Smooth muscle cell (in vitro differentiated cells): ENCODE measurements around the gene SLC1A2. TPM values are rescaled to one million over a fixed set of nuclear protein-coding genes. Genes with fewer than 3 reads are reported as not detected.
A peak's percentile ranks its signal among the peaks of the same experiment; 100 is the strongest.

ENCODE experiments used
- DNase-seq: peaks from one replicate; lab custom pipeline; 2025; ENCODE audit not compliant: unreplicated experiment; lab: John Stamatoyannopoulos, UW
- H2AFZ ChIP-seq: fragments of 200-600 bp; sonication (generic); 2 replicates; pipeline ENCODE4 v1.6.0; 2016; ENCODE audit warnings: antibody characterized with exemption, low read depth, mild to moderate bottlenecking
- H3F3A ChIP-seq: fragments of 200-600 bp; sonication (generic); 2 replicates; pipeline ENCODE4 v1.6.0; 2017; ENCODE audit warnings: antibody characterized with exemption, low read depth
- H3K27ac ChIP-seq: fragments of 200-600 bp; sonication (generic); 2 replicates; pipeline ENCODE4 v1.5.1; 2016; ENCODE audit warnings: low read depth, mild to moderate bottlenecking
- H3K27me3 ChIP-seq: fragments of 200-600 bp; sonication (generic); 2 replicates; pipeline ENCODE4 v1.6.1; 2016; ENCODE audit warnings: low read depth, mild to moderate bottlenecking
- H3K36me3 ChIP-seq: fragments of 200-600 bp; sonication (generic); 2 replicates; pipeline ENCODE4 v1.5.1; 2016; ENCODE audit warnings: low read depth
- H3K4me1 ChIP-seq: fragments of 200-600 bp; sonication (generic); 2 replicates; pipeline ENCODE4 v1.5.1; 2016; ENCODE audit warnings: low read depth
- H3K4me2 ChIP-seq: fragments of 200-600 bp; sonication (generic); 2 replicates; pipeline ENCODE4 v1.6.0; 2016; ENCODE audit warnings: mild to moderate bottlenecking
- H3K4me3 ChIP-seq: fragments of 200-600 bp; sonication (generic); 2 replicates; pipeline ENCODE4 v1.5.1; 2016; ENCODE audit warnings: mild to moderate bottlenecking
- H3K79me2 ChIP-seq: fragments of 200-600 bp; sonication (generic); 2 replicates; pipeline ENCODE4 v1.6.0; 2016; ENCODE audit warnings: low read depth, mild to moderate bottlenecking
- H3K9ac ChIP-seq: fragments of 200-600 bp; sonication (generic); 2 replicates; pipeline ENCODE4 v1.6.0; 2016; ENCODE audit warnings: low read depth
- H3K9me3 ChIP-seq: fragments of 200-600 bp; sonication (generic); replicated peaks from 2 replicates; pipeline ENCODE4 v1.5.1; 2016; ENCODE audit warnings: low read depth
- H4K20me1 ChIP-seq: fragments of 200-600 bp; sonication (generic); 2 replicates; pipeline ENCODE4 v1.6.0; 2016; ENCODE audit warnings: low read depth
- CTCF ChIP-seq: fragments of 200-600 bp; sonication (generic); IDR thresholded peaks from 2 replicates; pipeline ENCODE4 v1.5.1; 2017; ENCODE audit warnings: borderline replicate concordance, mild to moderate bottlenecking, antibody characterized with exemption; ENCODE audit not compliant: insufficient read depth, poor library complexity, severe bottlenecking
- WGBS: methylation state at CpG from one replicate; pipeline ENCODE4 v1.1.7; 2016; ENCODE audit warnings: low lambda C conversion rate; 5-methylcytosine and 5-hydroxymethylcytosine counted together
- polyA plus RNA-seq: library from polyadenylated mRNA; unstranded; fragments of >200 nt; fragmentation: Nextera tagmentation; extraction: Ambion mirVana; gene quantifications from 2 replicates; pipeline ENCODE4 v1.2.1, GENCODE V29; 2016
- total RNA-seq: library from RNA; depleted of rRNA; stranded (reverse); fragments of >200 nt; gene quantifications from 2 replicates; pipeline ENCODE4 v1.2.3, GENCODE V29; 2014

Gene SLC1A2
- total and polyA plus RNA-seq, 2 experiments from 2014 or later = 3.6 TPM; not detected in 1

DNA sequence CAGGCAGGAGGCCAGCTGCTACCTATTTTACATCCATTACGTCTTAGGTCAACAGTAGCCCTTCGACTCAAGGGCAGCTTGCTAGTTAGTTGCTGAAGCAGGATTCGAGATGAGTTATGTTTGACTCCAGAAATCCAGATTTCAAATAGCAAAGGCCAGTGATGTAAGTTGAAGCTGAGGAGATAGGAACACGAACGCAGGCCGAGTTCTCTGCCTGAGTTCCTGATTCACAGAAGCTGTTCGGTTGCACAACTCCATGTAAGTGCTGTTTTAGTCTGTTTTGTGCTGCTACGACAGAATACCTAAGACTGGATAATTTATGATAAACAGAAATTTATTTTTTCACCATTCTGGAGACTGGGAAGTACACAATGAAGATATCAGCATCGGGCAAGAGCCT is 111.2 kb downstream of the SLC1A2 start:
- H3K9ac ChIP-seq = no peak overlapping the region
- no peaks in the 10 kb centered on the region for H4K20me1 ChIP-seq
- 72% methylated on average over 9 of the region's 9 CpGs for WGBS
- H3K4me1 ChIP-seq = peaks cover 4% of the 10 kb centered on the region
- no peak for DNase-seq
- H3K36me3 ChIP-seq = no peaks in the 10 kb centered on the region
- no peak overlapping the region for H3K4me2 ChIP-seq
- H3K27ac ChIP-seq = no peak overlapping the region
- no peaks in the 10 kb centered on the region for H3K9me3 ChIP-seq
- H3K4me3 ChIP-seq = no peak overlapping the region
- no peaks in the 10 kb centered on the region for H3F3A ChIP-seq
- H3K79me2 ChIP-seq = no peaks in the 10 kb centered on the region
- H3K27me3 ChIP-seq = no peaks in the 10 kb centered on the region
- TF ChIP-seq CTCF = no peak
- no peak overlapping the region for H2AFZ ChIP-seq

- Histone ChIP-seq H3K27me3 (no peaks in the 10 kb centered on the region), H3K79me2 (no peaks in the 10 kb centered on the region), H3K36me3 (no peaks in the 10 kb centered on the region), H3K4me1 (peaks cover 7% of the 10 kb centered on the region), H3K9ac (no peak overlapping the region), H3K9me3 (no peaks in the 10 kb centered on the region), H2AFZ (no peak overlapping the region), H3K4me2 (no peak overlapping the region), H4K20me1 (no peaks in the 10 kb centered on the region), H3F3A (no peaks in the 10 kb centered on the region), H3K27ac (no peak overlapping the region), H3K4me3 (no peak overlapping the region)
- TF ChIP-seq CTCF = no peak
- 97% methylated on average over 4 of the region's 4 CpGs for WGBS
- DNase-seq = no peak
Observed at GRCh38 chr11:35307221-35307621, 112.1 kb downstream of the SLC1A2 start.

DNA sequence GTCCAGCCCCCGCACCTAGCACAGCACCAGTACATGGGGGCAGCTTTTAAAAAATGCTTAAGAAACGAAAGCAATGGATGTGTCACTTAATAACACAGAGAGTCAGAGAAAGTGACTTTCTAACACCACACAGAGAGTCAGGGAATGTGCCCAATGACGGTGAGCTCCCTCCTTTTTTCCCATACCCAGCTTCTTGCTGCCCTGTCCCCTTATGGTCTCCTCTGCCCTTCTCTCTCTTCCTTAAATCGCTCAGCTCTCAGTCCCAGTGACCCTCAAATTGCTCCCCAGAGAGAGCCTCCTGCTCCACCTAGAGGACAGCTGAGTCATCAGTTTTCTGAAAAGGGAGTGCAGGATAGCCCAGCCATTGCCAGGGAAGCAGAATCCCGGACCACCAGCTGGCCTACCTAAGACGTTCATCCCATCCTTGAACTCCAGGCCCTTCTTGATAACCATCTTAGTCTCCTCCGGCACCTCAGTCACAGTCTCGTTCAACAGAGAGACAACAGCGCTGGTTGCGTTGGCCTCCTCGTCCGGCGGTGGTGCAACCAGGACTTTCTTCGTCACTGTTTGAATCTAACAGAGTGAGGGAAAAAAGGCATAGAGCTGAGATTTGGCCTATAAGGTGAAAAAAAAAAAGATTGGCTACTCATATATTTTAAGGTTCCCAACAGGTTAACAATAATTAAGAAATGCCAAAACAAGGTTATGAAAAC is 113.5 kb downstream of the SLC1A2 start:
- Histone ChIP-seq H3K4me2 (peak overlapping the region; percentile 2), H3K4me1 (peaks cover 7% of the 10 kb centered on the region), H3K79me2 (no peaks in the 10 kb centered on the region), H2AFZ (no peak overlapping the region), H3K36me3 (no peaks in the 10 kb centered on the region), H3K9me3 (no peaks in the 10 kb centered on the region), H4K20me1 (no peaks in the 10 kb centered on the region), H3K9ac (no peak overlapping the region), H3K27ac (no peak overlapping the region), H3K4me3 (no peak overlapping the region), H3K27me3 (no peaks in the 10 kb centered on the region), H3F3A (no peaks in the 10 kb centered on the region)
- DNase-seq = no peak
- peak; percentile 41 for TF ChIP-seq CTCF
- 71% methylated on average over 14 of the region's 14 CpGs for WGBS

DNA sequence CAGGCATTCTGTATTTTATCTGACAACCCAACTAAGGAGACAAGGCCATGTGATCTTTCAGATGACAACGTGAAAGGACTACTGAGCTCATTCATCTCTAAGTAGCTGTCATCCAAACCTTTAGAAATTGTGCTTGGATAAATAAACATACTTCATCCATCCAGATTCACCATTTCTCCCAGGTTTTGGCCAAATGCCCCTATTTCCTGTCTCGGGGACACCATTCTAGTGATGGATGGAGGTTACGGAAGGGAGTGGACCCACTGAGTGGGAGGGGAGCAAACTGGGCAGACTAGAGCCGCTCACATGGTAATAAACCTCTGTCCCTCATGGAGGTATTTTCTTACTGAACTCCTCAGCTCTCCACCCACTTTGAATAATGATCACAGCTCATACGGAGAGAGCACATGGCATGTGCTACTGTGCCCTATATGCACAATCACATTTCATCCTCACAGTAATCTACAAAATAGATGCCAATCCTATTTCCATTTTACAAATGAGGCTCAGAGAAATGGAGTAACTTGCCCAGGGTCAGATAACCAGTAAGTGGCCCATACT is 114.4 kb downstream of the SLC1A2 start:
- Histone ChIP-seq H3K27ac (peak overlapping the region; percentile 78), H3K9ac (no peak overlapping the region)
- no peak for TF ChIP-seq CTCF

More for the DNA sequence above, 114.4 kb downstream of the SLC1A2 start:
- no peaks in the 10 kb centered on the region for H3K79me2 ChIP-seq
- no peak for DNase-seq
- no peak overlapping the region for H3K4me3 ChIP-seq
- no peaks in the 10 kb centered on the region for H3F3A ChIP-seq
- no peaks in the 10 kb centered on the region for H4K20me1 ChIP-seq
- WGBS = 84% methylated on average over 5 of the region's 5 CpGs
- H2AFZ ChIP-seq = no peak overlapping the region
- no peaks in the 10 kb centered on the region for H3K36me3 ChIP-seq
- no peaks in the 10 kb centered on the region for H3K9me3 ChIP-seq
- peak overlapping the region; percentile 2 for H3K4me2 ChIP-seq
- H3K27me3 ChIP-seq = no peaks in the 10 kb centered on the region
- peaks cover 7% of the 10 kb centered on the region for H3K4me1 ChIP-seq
